Activated CD8-positive, alpha-beta memory T cell treated with anti-CD3 and anti-CD28 coated beads for 1 hour (primary cell): ENCODE measurements around the gene GBF1.
"Not testable (repeated sequence)": the region's sequence is repeated elsewhere in the genome, so short reads cannot be mapped to it uniquely, and the experiment has no call there.

Experiments used
- DNase-seq, 2 donors: peaks; one replicate each; pipeline ENCODE4 v3.0.0-alpha.2; 2020; ENCODE audit warnings: low read depth in 1 of 2; ENCODE audit errors: extremely low read depth in 1 of 2

The GBF1 gene

GRCh38 chr10:102245082-102245931 is at the start of gene GBF1:
TSS of gene GBF1 (plus strand) at chr10:102245532. CDS start at chr10:102258939, 13,407 bp downstream.
- peak; percentile 65 to 73 for DNase-seq

GRCh38 chr10:102196893-102197292 is 48.4 kb upstream of the GBF1 start:
- no peak for DNase-seq

- no peak for DNase-seq
These were observed 47.3 kb upstream of the GBF1 start for GRCh38 chr10:102198027-102198426.

- DNase-seq = no peak
These were observed 44.3 kb upstream of the GBF1 start for GRCh38 chr10:102200751-102201640.

- no peak for DNase-seq
These were observed 42.9 kb upstream of the GBF1 start for GRCh38 chr10:102202386-102202785.

- DNase-seq = no peak
These were observed 36.9 kb upstream of the GBF1 start for GRCh38 chr10:102208311-102209035.

- no peak for DNase-seq
These were observed 33.6 kb upstream of the GBF1 start for GRCh38 chr10:102211615-102212299.

GRCh38 chr10:102213599-102213998 is 31.7 kb upstream of the GBF1 start:
- not testable (repeated sequence) for DNase-seq

GRCh38 chr10:102219370-102219769 is 26.0 kb upstream of the GBF1 start:
- DNase-seq = no peak

GRCh38 chr10:102220612-102221011 is 24.7 kb upstream of the GBF1 start:
- no peak for DNase-seq

GRCh38 chr10:102222797-102223196 is 22.5 kb upstream of the GBF1 start:
- no peak for DNase-seq

- DNase-seq = peak; percentile 55 to 66
These were observed 19.4 kb upstream of the GBF1 start, which contains the start of gene ELOVL3 for GRCh38 chr10:102225646-102226541. TSS of gene ELOVL3 (plus strand) at chr10:102226299. CDS start at chr10:102226549, 250 bp downstream.

- no peak for DNase-seq
These were observed 18.8 kb upstream of the GBF1 start for GRCh38 chr10:102226542-102226870.

GRCh38 chr10:102227050-102227449 is 18.3 kb upstream of the GBF1 start:
- no peak for DNase-seq

- DNase-seq = peak; percentile 69 to 79
These were observed 15.5 kb upstream of the GBF1 start for GRCh38 chr10:102229810-102230263.

- DNase-seq = no peak
These were observed 15.0 kb upstream of the GBF1 start for GRCh38 chr10:102230264-102230860.

GRCh38 chr10:102230861-102231356 is 14.4 kb upstream of the GBF1 start:
- DNase-seq = peak in 1 of 2 donors; percentile 36
